T-helper 22 cell (primary cell): ENCODE measurements around the gene IRX6.

Experiments
- DNase-seq: peaks from one replicate; pipeline ENCODE4 v3.0.0-alpha.2; 2020; ENCODE audit warnings: low read depth

The IRX6 gene

GRCh38 chr16:55367866-55368603, 44.0 kb downstream of the IRX6 start:
- DNase-seq, result no peak

GRCh38 chr16:55369151-55369550, 45.1 kb downstream of the IRX6 start:
- no peak for DNase-seq

GRCh38 chr16:55370762-55371482, 46.9 kb downstream of the IRX6 start:
- DNase-seq, result no peak

GRCh38 chr16:55372792-55373488, 48.9 kb downstream of the IRX6 start:
- DNase-seq, result no peak

GRCh38 chr16:55373489-55373832, 49.5 kb downstream of the IRX6 start:
- DNase-seq, result no peak

- DNase-seq, result no peak
These were observed 52.0 kb downstream of the IRX6 start for GRCh38 chr16:55376045-55376444.

- DNase-seq, result no peak
These were observed 52.7 kb downstream of the IRX6 start for GRCh38 chr16:55376567-55377167.

GRCh38 chr16:55377840-55378239, 53.8 kb downstream of the IRX6 start:
- no peak for DNase-seq

GRCh38 chr16:55378616-55379015, 54.6 kb downstream of the IRX6 start:
- DNase-seq, result no peak

- DNase-seq, result no peak
These were observed 55.4 kb downstream of the IRX6 start for GRCh38 chr16:55379371-55379770.

GRCh38 chr16:55379876-55380390, 55.9 kb downstream of the IRX6 start:
- DNase-seq, result no peak
